HepG2 (cell line): ENCODE results near the gene FAM118B. TPM values are rescaled to one million over a fixed set of nuclear protein-coding genes. Genes with fewer than 3 reads are reported as not detected.

Experiments used
- GABPB1 ChIP-seq: IDR thresholded peaks from 2 replicates; pipeline ENCODE4 v1.6.1; 2016; ENCODE audit warnings: mild to moderate bottlenecking, missing genetic modification reagents, moderate library complexity, missing compliant biosample characterization
- HDAC2 ChIP-seq: sonication (generic); formaldehyde crosslinking; IDR thresholded peaks from 2 replicates; pipeline ENCODE4 v1.4.0; 2020; ENCODE audit warnings: missing genetic modification reagents
- HMG20B ChIP-seq: conservative IDR thresholded peaks from 2 replicates; pipeline ENCODE4 v1.6.1; 2016; ENCODE audit warnings: missing genetic modification reagents, missing compliant biosample characterization
- NONO ChIP-seq, 2 experiments: fragments of 450-650 bp in 1 of 2; sonication (generic) in 1 of 2; formaldehyde crosslinking in 1 of 2; IDR thresholded peaks in 1 of 2; conservative IDR thresholded peaks in 1 of 2; 2 replicates each; pipeline versions ENCODE4 v1.6.1 to v1.8.0; 2017 to 2022; ENCODE audit warnings: mild to moderate bottlenecking in 1 of 2, missing genetic modification reagents in 1 of 2, moderate library complexity in 1 of 2
- NR2F6 ChIP-seq, 2 experiments: IDR thresholded peaks; 2 replicates each; pipeline ENCODE4 v1.6.1; 2016; ENCODE audit warnings: antibody characterized with exemption in 1 of 2, mild to moderate bottlenecking in 1 of 2
- RBFOX2 ChIP-seq: fragments of 200-400 bp; formaldehyde crosslinking; IDR thresholded peaks from 2 replicates; pipeline ENCODE4 v1.6.1; 2017; ENCODE audit warnings: low read depth, mild to moderate bottlenecking, low read length
- SAP130 ChIP-seq: IDR thresholded peaks from 2 replicates; pipeline ENCODE4 v1.6.1; 2016; ENCODE audit warnings: low read depth
- SP5 ChIP-seq: IDR thresholded peaks from 2 replicates; pipeline ENCODE4 v1.6.1; 2016; ENCODE audit warnings: low read depth, borderline replicate concordance
- SRY ChIP-seq: sonication (generic); formaldehyde crosslinking; IDR thresholded peaks from 2 replicates; pipeline ENCODE4 v1.8.0; 2022; ENCODE audit warnings: mild to moderate bottlenecking, missing genetic modification reagents
- ZBTB7B ChIP-seq: sonication (generic); formaldehyde crosslinking; IDR thresholded peaks from 2 replicates; pipeline ENCODE4 v1.4.0; 2020; ENCODE audit warnings: missing genetic modification reagents
- ZFP82 ChIP-seq: sonication (generic); formaldehyde crosslinking; IDR thresholded peaks from 2 replicates; pipeline ENCODE4 v1.5.1; 2020; ENCODE audit warnings: mild to moderate bottlenecking, missing genetic modification reagents, borderline replicate concordance
- ZMYM4 ChIP-seq: sonication (generic); formaldehyde crosslinking; IDR thresholded peaks from 2 replicates; pipeline ENCODE4 v1.8.1; 2023; ENCODE audit warnings: mild to moderate bottlenecking, missing genetic modification reagents
- ZNF232 ChIP-seq: sonication (generic); formaldehyde crosslinking; IDR thresholded peaks from 2 replicates; pipeline ENCODE4 v1.4.0; 2020; ENCODE audit warnings: missing genetic modification reagents, borderline replicate concordance
- ZNF670 ChIP-seq: sonication (generic); formaldehyde crosslinking; IDR thresholded peaks from 2 replicates; pipeline ENCODE4 v1.8.0; 2022; ENCODE audit warnings: mild to moderate bottlenecking, missing genetic modification reagents, borderline replicate concordance
- ZNF746 ChIP-seq: sonication (generic); formaldehyde crosslinking; IDR thresholded peaks from 2 replicates; pipeline ENCODE4 v1.8.0; 2022; ENCODE audit warnings: mild to moderate bottlenecking, missing genetic modification reagents
- polyA plus RNA-seq, 8 experiments: library from polyadenylated mRNA; depleted of rRNA in 3 of 8; stranded (reverse) in 7 of 8; unstranded in 1 of 8; fragments of >200 nt; fragmentation: Illumina TruSeq in 4 of 8; extraction: Trizol in 4 of 8; gene quantifications; 2 replicates each; pipeline versions ENCODE4 v1.2.1 to v1.2.3, GENCODE V29; 2011 to 2016; ENCODE audit warnings: low read depth in 4 of 8, missing spikeins in 1 of 8, mixed read lengths in 1 of 8; ENCODE audit not compliant: insufficient read depth in 1 of 8
- total RNA-seq, 5 experiments: library from RNA; depleted of rRNA; stranded (reverse); fragments of >200 nt; fragmentation: Illumina TruSeq; extraction: Trizol; gene quantifications; 2 replicates each; pipeline ENCODE4 v1.2.3, GENCODE V29; 2016; ENCODE audit warnings: low read depth in 1 of 5
- TF ChIP-seq, protein P1 (sequence below): sonication (generic); formaldehyde crosslinking; IDR thresholded peaks from 2 replicates; pipeline ENCODE4 v1.4.0; 2020; ENCODE audit warnings: low read depth, missing genetic modification reagents
- TF ChIP-seq, protein P2 (sequence below): sonication (generic); formaldehyde crosslinking; IDR thresholded peaks from 2 replicates; pipeline ENCODE4 v1.4.0; 2020; ENCODE audit warnings: missing genetic modification reagents
- TF ChIP-seq, protein P3 (sequence below): sonication (generic); formaldehyde crosslinking; IDR thresholded peaks from 2 replicates; pipeline ENCODE4 v1.5.1; 2020; ENCODE audit warnings: mild to moderate bottlenecking, missing genetic modification reagents, moderate library complexity

Gene FAM118B
- total and polyA plus RNA-seq, 2 of the 13 experiments (the other 11 are each of a cell fraction or from before 2014, with no cell fraction given), result 10.2 to 25.7 TPM

DNA sequence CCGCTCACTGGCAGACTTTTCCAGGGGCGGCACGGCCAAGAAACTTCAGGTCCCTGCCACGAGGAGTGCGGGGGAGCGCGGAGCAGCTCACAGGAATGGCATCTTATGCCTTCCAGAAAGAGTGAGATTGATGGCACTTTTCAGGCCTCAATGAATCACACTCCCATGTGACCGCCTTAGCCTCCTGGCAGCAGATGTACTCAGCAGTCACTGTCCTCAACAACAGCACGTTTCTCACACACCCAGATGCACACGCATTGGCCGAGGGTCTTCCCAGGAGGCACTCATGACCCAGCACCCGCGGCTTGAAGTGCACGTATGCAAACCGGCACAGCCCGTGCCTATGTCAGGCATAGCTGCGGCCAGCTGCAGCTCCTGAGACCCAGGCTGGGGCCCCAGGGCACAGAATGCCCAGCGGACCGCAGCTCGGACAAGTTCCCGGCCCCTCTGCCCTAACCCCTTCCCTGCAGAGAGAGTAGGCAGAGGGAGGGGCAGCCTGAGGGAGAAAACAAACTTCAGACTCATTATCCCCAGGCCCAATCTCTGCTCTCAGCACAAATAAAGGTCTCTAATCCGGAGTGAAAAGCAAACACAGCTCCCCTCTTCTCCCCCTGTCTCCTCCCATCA lies 48.4 kb upstream of the FAM118B start (continued):
- TF ChIP-seq, protein P1, sequence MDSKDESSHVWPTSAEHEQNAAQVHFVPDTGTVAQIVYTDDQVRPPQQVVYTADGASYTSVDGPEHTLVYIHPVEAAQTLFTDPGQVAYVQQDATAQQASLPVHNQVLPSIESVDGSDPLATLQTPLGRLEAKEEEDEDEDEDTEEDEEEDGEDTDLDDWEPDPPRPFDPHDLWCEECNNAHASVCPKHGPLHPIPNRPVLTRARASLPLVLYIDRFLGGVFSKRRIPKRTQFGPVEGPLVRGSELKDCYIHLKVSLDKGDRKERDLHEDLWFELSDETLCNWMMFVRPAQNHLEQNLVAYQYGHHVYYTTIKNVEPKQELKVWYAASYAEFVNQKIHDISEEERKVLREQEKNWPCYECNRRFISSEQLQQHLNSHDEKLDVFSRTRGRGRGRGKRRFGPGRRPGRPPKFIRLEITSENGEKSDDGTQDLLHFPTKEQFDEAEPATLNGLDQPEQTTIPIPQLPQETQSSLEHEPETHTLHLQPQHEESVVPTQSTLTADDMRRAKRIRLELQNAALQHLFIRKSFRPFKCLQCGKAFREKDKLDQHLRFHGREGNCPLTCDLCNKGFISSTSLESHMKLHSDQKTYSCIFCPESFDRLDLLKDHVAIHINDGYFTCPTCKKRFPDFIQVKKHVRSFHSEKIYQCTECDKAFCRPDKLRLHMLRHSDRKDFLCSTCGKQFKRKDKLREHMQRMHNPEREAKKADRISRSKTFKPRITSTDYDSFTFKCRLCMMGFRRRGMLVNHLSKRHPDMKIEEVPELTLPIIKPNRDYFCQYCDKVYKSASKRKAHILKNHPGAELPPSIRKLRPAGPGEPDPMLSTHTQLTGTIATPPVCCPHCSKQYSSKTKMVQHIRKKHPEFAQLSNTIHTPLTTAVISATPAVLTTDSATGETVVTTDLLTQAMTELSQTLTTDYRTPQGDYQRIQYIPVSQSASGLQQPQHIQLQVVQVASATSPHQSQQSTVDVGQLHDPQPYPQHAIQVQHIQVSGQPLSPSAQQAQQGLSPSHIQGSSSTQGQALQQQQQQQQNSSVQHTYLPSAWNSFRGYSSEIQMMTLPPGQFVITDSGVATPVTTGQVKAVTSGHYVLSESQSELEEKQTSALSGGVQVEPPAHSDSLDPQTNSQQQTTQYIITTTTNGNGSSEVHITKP (CRISPR knock-in tag), result no peak
- TF ChIP-seq GABPB1 (CRISPR knock-in tag), result no peak
- peak; percentile 82 for TF ChIP-seq SP5 (CRISPR knock-in tag)
- TF ChIP-seq ZBTB7B, result peak; percentile 89
- TF ChIP-seq, protein P2, sequence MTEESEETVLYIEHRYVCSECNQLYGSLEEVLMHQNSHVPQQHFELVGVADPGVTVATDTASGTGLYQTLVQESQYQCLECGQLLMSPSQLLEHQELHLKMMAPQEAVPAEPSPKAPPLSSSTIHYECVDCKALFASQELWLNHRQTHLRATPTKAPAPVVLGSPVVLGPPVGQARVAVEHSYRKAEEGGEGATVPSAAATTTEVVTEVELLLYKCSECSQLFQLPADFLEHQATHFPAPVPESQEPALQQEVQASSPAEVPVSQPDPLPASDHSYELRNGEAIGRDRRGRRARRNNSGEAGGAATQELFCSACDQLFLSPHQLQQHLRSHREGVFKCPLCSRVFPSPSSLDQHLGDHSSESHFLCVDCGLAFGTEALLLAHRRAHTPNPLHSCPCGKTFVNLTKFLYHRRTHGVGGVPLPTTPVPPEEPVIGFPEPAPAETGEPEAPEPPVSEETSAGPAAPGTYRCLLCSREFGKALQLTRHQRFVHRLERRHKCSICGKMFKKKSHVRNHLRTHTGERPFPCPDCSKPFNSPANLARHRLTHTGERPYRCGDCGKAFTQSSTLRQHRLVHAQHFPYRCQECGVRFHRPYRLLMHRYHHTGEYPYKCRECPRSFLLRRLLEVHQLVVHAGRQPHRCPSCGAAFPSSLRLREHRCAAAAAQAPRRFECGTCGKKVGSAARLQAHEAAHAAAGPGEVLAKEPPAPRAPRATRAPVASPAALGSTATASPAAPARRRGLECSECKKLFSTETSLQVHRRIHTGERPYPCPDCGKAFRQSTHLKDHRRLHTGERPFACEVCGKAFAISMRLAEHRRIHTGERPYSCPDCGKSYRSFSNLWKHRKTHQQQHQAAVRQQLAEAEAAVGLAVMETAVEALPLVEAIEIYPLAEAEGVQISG, result peak; percentile 16; the same call in 1 of the 2 replicates
- no peak for TF ChIP-seq ZNF670 (CRISPR knock-in tag)
- 0 out of 2 replicates have a peak, but pooled peaks have one; percentile 9 for TF ChIP-seq ZNF232 (CRISPR knock-in tag)
- TF ChIP-seq SAP130, result peak; percentile 39; the same call in 1 of the 2 replicates
- no peak for TF ChIP-seq ZFP82
- TF ChIP-seq ZNF746 (CRISPR knock-in tag), result peak; percentile 68; the same call in 1 of the 2 replicates
- peak; percentile 68; the same call in 1 of the 2 replicates for TF ChIP-seq HMG20B
- TF ChIP-seq, protein P3, sequence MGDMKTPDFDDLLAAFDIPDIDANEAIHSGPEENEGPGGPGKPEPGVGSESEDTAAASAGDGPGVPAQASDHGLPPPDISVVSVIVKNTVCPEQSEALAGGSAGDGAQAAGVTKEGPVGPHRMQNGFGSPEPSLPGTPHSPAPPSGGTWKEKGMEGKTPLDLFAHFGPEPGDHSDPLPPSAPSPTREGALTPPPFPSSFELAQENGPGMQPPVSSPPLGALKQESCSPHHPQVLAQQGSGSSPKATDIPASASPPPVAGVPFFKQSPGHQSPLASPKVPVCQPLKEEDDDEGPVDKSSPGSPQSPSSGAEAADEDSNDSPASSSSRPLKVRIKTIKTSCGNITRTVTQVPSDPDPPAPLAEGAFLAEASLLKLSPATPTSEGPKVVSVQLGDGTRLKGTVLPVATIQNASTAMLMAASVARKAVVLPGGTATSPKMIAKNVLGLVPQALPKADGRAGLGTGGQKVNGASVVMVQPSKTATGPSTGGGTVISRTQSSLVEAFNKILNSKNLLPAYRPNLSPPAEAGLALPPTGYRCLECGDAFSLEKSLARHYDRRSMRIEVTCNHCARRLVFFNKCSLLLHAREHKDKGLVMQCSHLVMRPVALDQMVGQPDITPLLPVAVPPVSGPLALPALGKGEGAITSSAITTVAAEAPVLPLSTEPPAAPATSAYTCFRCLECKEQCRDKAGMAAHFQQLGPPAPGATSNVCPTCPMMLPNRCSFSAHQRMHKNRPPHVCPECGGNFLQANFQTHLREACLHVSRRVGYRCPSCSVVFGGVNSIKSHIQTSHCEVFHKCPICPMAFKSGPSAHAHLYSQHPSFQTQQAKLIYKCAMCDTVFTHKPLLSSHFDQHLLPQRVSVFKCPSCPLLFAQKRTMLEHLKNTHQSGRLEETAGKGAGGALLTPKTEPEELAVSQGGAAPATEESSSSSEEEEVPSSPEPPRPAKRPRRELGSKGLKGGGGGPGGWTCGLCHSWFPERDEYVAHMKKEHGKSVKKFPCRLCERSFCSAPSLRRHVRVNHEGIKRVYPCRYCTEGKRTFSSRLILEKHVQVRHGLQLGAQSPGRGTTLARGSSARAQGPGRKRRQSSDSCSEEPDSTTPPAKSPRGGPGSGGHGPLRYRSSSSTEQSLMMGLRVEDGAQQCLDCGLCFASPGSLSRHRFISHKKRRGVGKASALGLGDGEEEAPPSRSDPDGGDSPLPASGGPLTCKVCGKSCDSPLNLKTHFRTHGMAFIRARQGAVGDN, result peak; percentile 95
- TF ChIP-seq HDAC2 (CRISPR knock-in tag), result peak; percentile 48
- 0 out of 2 replicates have a peak, but pooled peaks have one; percentile 53 for TF ChIP-seq SRY
- TF ChIP-seq NR2F6 (IDR thresholded peaks at IDR 0.05), result peak; percentile 21; the same call in 1 of the 2 replicates
- peak; percentile 17; the same call in 1 of the 2 replicates for TF ChIP-seq NR2F6 (CRISPR knock-in tag; IDR thresholded peaks at IDR 0.05)
- peak; percentile 13; the same call in 1 of the 2 replicates for TF ChIP-seq ZMYM4 (CRISPR knock-in tag)
- peak; percentile 52; the same call in 1 of the 2 replicates for TF ChIP-seq RBFOX2
- no peak for TF ChIP-seq NONO (IDR thresholded peaks at IDR 0.05)
- TF ChIP-seq NONO (CRISPR knock-in tag; conservative IDR thresholded peaks at IDR 0.05), result 0 out of 2 replicates have a peak, but pooled peaks have one; percentile 33
